WTC11 (cell line): ENCODE results near the gene SAE1. TPM values are rescaled to one million over a fixed set of nuclear protein-coding genes. Genes with fewer than 3 reads are reported as not detected.

Source experiments
- ATAC-seq: fragments of 200-7000 bp; cut with Tn5 transposase; 2 replicates; pipeline ENCODE4 v1.10.0; 2021; ENCODE audit warnings: mild to moderate bottlenecking, moderate library complexity
- CTCF ChIA-PET: fragments of 300-600 bp; sonication (Branson Sonifier 250); formaldehyde crosslinking; loops from one replicate; lab custom pipeline; 2021; ENCODE audit warnings: antibody characterized with exemption; lab: Charles Lee
- POLR2A ChIA-PET: fragments of 350-600 bp; sonication (Branson Sonifier 250); formaldehyde crosslinking; loops from one replicate; lab custom pipeline; 2021; ENCODE audit warnings: antibody characterized with exemption; lab: Charles Lee
- DNase-seq: peaks from one replicate; pipeline ENCODE4 v3.0.0; 2021; ENCODE audit warnings: low spot score
- H3K27ac Mint-ChIP-seq: 2 replicates; pipeline ENCODE4 v1.8.0; 2021; ENCODE audit warnings: mixed read lengths
- H3K27me3 Mint-ChIP-seq: 2 replicates; pipeline ENCODE4 v1.8.0; 2021; ENCODE audit warnings: low read depth, mild to moderate bottlenecking, moderate library complexity, mixed read lengths
- H3K36me3 Mint-ChIP-seq: 2 replicates; pipeline ENCODE4 v1.8.0; 2021; ENCODE audit warnings: mixed read lengths
- H3K4me1 Mint-ChIP-seq: 2 replicates; pipeline ENCODE4 v1.8.0; 2022; ENCODE audit warnings: mixed read lengths
- H3K4me3 Mint-ChIP-seq: 2 replicates; pipeline ENCODE4 v1.8.0; 2021; ENCODE audit warnings: mild to moderate bottlenecking, moderate library complexity, mixed read lengths
- H3K9me3 Mint-ChIP-seq: 2 replicates; pipeline ENCODE4 v1.8.0; 2021; ENCODE audit warnings: mixed read lengths
- ETV6 ChIP-seq: sonication (generic); formaldehyde crosslinking; IDR thresholded peaks from 2 replicates; pipeline ENCODE4 v1.8.1; 2022; ENCODE audit warnings: mild to moderate bottlenecking, missing genetic modification reagents
- FOXJ3 ChIP-seq: sonication (generic); formaldehyde crosslinking; IDR thresholded peaks from 2 replicates; pipeline ENCODE4 v1.9.0; 2021; ENCODE audit warnings: missing genetic modification reagents, mild to moderate bottlenecking, borderline replicate concordance
- NFE2L1 ChIP-seq: sonication (generic); formaldehyde crosslinking; IDR thresholded peaks from 2 replicates; pipeline ENCODE4 v1.8.1; 2023; ENCODE audit warnings: missing genetic modification reagents
- ZNF138 ChIP-seq: sonication (generic); formaldehyde crosslinking; conservative IDR thresholded peaks from 2 replicates; pipeline ENCODE4 v1.8.1; 2022; ENCODE audit warnings: mild to moderate bottlenecking, moderate library complexity, missing genetic modification reagents
- ZNF219 ChIP-seq: sonication (generic); formaldehyde crosslinking; IDR thresholded peaks from 2 replicates; pipeline ENCODE4 v1.8.0; 2023; ENCODE audit warnings: missing genetic modification reagents, mild to moderate bottlenecking, borderline replicate concordance
- ZNF232 ChIP-seq: sonication (generic); formaldehyde crosslinking; IDR thresholded peaks from 2 replicates; pipeline ENCODE4 v1.8.0; 2022; ENCODE audit warnings: mild to moderate bottlenecking, missing genetic modification reagents
- ZNF317 ChIP-seq: sonication (generic); formaldehyde crosslinking; IDR thresholded peaks from 2 replicates; pipeline ENCODE4 v1.8.1; 2023; ENCODE audit warnings: low read depth, mild to moderate bottlenecking, moderate library complexity, missing genetic modification reagents, borderline replicate concordance
- total RNA-seq: library from RNA; stranded (reverse); gene quantifications from 3 replicates; pipeline ENCODE4 v1.2.3, GENCODE V29; 2021
- TF ChIP-seq, protein P1 (sequence below): sonication (generic); formaldehyde crosslinking; IDR thresholded peaks from 2 replicates; pipeline ENCODE4 v1.8.0; 2022; ENCODE audit warnings: mild to moderate bottlenecking, missing genetic modification reagents
- TF ChIP-seq, protein P2 (sequence below): fragments of 250-450 bp; sonication (Bioruptor Pico); IDR thresholded peaks from 2 replicates; pipeline ENCODE4 v1.9.0; 2021; ENCODE audit warnings: moderate library complexity, mild to moderate bottlenecking, inconsistent platforms, borderline replicate concordance
- TF ChIP-seq, protein P3 (sequence below): sonication (generic); formaldehyde crosslinking; IDR thresholded peaks from 2 replicates; pipeline ENCODE4 v1.8.1; 2023; ENCODE audit warnings: mild to moderate bottlenecking, missing genetic modification reagents
- TF ChIP-seq, protein P4 (sequence below): sonication (generic); formaldehyde crosslinking; IDR thresholded peaks from 2 replicates; pipeline ENCODE4 v1.8.1; 2023; ENCODE audit warnings: mild to moderate bottlenecking, missing genetic modification reagents, moderate library complexity
- TF ChIP-seq, protein P5 (sequence below): sonication (generic); formaldehyde crosslinking; IDR thresholded peaks from 2 replicates; pipeline ENCODE4 v1.8.1; 2022; ENCODE audit warnings: missing genetic modification reagents, borderline replicate concordance
- TF ChIP-seq, protein P6 (sequence below): sonication (generic); formaldehyde crosslinking; IDR thresholded peaks from 2 replicates; pipeline ENCODE4 v1.8.0; 2023; ENCODE audit warnings: missing genetic modification reagents, mild to moderate bottlenecking, borderline replicate concordance
- TF ChIP-seq, protein P7 (sequence below): sonication (generic); formaldehyde crosslinking; IDR thresholded peaks from 2 replicates; pipeline ENCODE4 v1.8.0; 2022; ENCODE audit warnings: mild to moderate bottlenecking, missing genetic modification reagents
- TF ChIP-seq, protein P8 (sequence below): sonication (generic); formaldehyde crosslinking; IDR thresholded peaks from 2 replicates; pipeline ENCODE4 v1.8.1; 2022; ENCODE audit warnings: mild to moderate bottlenecking, missing genetic modification reagents, moderate library complexity, borderline replicate concordance

The SAE1 gene
- total RNA-seq, 1 experiment from 2014 or later = 224 TPM

DNA sequence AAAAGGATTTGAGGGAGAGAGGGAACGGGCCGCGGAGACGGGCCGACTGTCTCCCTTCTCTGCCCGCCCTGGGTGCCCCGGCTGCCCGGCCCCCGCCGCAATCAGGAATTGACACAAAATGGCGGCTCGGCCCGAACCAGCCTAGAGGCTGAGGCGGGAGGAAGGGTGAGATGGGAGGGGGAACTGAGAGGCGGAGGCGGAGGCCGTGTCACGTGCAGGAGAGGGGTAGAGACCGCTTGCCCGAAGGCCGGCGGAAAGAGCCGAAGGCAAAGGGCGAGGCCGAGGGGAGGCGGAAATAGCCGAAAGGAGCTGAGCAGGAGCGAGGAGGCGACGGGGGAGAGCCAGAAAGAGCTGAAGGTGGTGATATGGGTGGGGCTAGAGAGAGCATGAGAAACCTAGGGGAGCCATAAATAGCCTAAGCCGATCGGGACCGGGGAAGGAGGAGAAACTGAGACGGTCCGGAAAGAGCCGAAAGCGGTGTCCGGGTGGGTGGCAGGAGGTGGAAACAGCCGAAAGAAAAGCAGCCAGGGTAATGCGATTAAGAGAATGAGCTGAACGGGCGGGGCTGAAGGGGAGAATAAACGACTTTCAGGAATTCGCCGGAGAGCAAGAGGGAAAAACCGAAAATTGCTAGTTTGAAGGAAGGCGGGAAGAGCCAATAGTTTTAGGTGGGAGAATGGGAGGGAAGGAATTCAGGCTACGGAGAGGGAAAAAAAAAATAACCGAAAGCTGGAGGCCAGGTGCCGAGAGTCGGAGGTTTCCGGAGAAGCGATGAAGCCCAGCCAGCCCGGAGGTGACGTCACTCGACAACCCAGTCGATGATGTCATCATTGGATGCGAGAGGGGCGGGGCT is 17.4 kb upstream of the SAE1 start, which contains the start of gene ZC3H4 (continued):
- TF ChIP-seq, protein P1, sequence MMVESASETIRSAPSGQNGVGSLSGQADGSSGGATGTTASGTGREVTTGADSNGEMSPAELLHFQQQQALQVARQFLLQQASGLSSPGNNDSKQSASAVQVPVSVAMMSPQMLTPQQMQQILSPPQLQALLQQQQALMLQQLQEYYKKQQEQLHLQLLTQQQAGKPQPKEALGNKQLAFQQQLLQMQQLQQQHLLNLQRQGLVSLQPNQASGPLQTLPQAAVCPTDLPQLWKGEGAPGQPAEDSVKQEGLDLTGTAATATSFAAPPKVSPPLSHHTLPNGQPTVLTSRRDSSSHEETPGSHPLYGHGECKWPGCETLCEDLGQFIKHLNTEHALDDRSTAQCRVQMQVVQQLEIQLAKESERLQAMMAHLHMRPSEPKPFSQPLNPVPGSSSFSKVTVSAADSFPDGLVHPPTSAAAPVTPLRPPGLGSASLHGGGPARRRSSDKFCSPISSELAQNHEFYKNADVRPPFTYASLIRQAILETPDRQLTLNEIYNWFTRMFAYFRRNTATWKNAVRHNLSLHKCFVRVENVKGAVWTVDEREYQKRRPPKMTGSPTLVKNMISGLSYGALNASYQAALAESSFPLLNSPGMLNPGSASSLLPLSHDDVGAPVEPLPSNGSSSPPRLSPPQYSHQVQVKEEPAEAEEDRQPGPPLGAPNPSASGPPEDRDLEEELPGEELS (CRISPR knock-in tag) = 0 out of 2 replicates have a peak, but pooled peaks have one; percentile 62
- TF ChIP-seq, protein P2, sequence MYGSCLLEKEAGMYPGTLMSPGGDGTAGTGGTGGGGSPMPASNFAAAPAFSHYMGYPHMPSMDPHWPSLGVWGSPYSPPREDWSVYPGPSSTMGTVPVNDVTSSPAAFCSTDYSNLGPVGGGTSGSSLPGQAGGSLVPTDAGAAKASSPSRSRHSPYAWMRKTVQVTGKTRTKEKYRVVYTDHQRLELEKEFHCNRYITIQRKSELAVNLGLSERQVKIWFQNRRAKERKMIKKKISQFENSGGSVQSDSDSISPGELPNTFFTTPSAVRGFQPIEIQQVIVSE (CRISPR knock-in tag) = no peak
- TF ChIP-seq ZNF219 (no peak), ZNF138 (CRISPR knock-in tag) (no peak), ZNF317 (no peak), FOXJ3 (CRISPR knock-in tag) (no peak)
- TF ChIP-seq, protein P3, sequence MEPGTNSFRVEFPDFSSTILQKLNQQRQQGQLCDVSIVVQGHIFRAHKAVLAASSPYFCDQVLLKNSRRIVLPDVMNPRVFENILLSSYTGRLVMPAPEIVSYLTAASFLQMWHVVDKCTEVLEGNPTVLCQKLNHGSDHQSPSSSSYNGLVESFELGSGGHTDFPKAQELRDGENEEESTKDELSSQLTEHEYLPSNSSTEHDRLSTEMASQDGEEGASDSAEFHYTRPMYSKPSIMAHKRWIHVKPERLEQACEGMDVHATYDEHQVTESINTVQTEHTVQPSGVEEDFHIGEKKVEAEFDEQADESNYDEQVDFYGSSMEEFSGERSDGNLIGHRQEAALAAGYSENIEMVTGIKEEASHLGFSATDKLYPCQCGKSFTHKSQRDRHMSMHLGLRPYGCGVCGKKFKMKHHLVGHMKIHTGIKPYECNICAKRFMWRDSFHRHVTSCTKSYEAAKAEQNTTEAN (CRISPR knock-in tag) = no peak; the same call in 1 of the 2 replicates
- TF ChIP-seq, protein P4, sequence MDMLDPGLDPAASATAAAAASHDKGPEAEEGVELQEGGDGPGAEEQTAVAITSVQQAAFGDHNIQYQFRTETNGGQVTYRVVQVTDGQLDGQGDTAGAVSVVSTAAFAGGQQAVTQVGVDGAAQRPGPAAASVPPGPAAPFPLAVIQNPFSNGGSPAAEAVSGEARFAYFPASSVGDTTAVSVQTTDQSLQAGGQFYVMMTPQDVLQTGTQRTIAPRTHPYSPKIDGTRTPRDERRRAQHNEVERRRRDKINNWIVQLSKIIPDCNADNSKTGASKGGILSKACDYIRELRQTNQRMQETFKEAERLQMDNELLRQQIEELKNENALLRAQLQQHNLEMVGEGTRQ (CRISPR knock-in tag) = peak; percentile 99

DNA sequence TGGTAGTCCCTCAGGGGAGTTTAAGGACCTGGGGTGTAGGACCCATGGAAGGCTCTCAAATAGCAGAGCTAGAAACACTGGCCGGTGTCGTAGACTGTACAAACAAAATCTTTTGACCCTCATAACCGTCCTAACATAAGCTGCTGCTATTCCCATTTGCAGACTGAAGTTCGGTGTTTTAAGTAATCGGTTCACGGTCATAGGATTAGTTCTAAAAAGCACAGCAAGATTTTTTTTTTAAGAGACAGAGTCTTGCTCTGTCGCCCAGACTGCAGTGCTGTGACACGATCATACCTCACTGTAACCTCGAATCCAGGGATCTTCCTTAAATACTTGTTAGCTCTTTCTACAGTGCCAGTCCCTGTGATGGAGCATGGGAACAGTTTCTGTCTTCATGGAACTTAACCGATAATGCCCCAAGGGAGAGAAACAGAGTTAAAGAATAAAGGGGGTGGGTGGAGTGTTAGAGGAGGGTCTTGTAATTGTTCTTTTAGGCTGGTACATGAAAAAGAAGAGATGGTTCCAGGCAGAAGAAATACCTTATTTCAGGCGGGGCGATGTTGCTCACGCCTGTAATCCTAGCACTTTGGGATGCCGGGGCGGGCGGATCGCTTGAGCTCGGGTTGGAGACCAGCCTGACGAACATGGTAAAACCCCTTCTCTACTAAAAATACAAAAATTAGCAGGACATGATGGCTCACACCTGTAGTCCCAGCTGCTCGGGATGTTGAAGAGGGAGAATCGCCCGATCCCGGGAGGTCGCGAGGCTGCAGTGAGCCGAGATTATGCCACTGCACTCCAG is 16.6 kb upstream of the SAE1 start:
- no peaks in the 10 kb centered on the region for H3K27me3 Mint-ChIP-seq
- H3K27ac Mint-ChIP-seq = peak overlapping the region; percentile 99
- peaks cover 20% of the 10 kb centered on the region for H3K4me1 Mint-ChIP-seq
- DNase-seq (no peak), ATAC-seq (no peak)
- H3K9me3 Mint-ChIP-seq = no peaks in the 10 kb centered on the region
- peak overlapping the region; percentile 91 for H3K4me3 Mint-ChIP-seq
- CTCF ChIA-PET = interaction anchor here (0.6 to 2.4 kb wide), 13 partner anchors 8 to 360 kb away, joined by 3 to 22 read pairs (median 6); partner anchors contain the start of genes CCDC9, INAFM1 and SAE1
- POLR2A ChIA-PET = interaction anchor here (0.7 to 2.1 kb wide), 18 partner anchors 9 to 329 kb away, joined by 3 to 23 read pairs (median 6); partner anchors contain the start of genes DHX34, INAFM1 and SAE1
- peaks cover 17% of the 10 kb centered on the region for H3K36me3 Mint-ChIP-seq
- TF ChIP-seq, protein P5, sequence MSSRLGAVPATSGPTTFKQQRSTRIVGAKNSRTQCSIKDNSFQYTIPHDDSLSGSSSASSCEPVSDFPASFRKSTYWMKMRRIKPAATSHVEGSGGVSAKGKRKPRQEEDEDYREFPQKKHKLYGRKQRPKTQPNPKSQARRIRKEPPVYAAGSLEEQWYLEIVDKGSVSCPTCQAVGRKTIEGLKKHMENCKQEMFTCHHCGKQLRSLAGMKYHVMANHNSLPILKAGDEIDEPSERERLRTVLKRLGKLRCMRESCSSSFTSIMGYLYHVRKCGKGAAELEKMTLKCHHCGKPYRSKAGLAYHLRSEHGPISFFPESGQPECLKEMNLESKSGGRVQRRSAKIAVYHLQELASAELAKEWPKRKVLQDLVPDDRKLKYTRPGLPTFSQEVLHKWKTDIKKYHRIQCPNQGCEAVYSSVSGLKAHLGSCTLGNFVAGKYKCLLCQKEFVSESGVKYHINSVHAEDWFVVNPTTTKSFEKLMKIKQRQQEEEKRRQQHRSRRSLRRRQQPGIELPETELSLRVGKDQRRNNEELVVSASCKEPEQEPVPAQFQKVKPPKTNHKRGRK (CRISPR knock-in tag) = no peak
- TF ChIP-seq, protein P6, sequence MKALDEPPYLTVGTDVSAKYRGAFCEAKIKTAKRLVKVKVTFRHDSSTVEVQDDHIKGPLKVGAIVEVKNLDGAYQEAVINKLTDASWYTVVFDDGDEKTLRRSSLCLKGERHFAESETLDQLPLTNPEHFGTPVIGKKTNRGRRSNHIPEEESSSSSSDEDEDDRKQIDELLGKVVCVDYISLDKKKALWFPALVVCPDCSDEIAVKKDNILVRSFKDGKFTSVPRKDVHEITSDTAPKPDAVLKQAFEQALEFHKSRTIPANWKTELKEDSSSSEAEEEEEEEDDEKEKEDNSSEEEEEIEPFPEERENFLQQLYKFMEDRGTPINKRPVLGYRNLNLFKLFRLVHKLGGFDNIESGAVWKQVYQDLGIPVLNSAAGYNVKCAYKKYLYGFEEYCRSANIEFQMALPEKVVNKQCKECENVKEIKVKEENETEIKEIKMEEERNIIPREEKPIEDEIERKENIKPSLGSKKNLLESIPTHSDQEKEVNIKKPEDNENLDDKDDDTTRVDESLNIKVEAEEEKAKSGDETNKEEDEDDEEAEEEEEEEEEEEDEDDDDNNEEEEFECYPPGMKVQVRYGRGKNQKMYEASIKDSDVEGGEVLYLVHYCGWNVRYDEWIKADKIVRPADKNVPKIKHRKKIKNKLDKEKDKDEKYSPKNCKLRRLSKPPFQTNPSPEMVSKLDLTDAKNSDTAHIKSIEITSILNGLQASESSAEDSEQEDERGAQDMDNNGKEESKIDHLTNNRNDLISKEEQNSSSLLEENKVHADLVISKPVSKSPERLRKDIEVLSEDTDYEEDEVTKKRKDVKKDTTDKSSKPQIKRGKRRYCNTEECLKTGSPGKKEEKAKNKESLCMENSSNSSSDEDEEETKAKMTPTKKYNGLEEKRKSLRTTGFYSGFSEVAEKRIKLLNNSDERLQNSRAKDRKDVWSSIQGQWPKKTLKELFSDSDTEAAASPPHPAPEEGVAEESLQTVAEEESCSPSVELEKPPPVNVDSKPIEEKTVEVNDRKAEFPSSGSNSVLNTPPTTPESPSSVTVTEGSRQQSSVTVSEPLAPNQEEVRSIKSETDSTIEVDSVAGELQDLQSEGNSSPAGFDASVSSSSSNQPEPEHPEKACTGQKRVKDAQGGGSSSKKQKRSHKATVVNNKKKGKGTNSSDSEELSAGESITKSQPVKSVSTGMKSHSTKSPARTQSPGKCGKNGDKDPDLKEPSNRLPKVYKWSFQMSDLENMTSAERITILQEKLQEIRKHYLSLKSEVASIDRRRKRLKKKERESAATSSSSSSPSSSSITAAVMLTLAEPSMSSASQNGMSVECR = no peak
- TF ChIP-seq, protein P7, sequence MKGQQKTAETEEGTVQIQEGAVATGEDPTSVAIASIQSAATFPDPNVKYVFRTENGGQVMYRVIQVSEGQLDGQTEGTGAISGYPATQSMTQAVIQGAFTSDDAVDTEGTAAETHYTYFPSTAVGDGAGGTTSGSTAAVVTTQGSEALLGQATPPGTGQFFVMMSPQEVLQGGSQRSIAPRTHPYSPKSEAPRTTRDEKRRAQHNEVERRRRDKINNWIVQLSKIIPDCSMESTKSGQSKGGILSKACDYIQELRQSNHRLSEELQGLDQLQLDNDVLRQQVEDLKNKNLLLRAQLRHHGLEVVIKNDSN (CRISPR knock-in tag) = no peak
- TF ChIP-seq, protein P1 (CRISPR knock-in tag) = no peak
- TF ChIP-seq ZNF232 (CRISPR knock-in tag) = no peak
- TF ChIP-seq, protein P8, sequence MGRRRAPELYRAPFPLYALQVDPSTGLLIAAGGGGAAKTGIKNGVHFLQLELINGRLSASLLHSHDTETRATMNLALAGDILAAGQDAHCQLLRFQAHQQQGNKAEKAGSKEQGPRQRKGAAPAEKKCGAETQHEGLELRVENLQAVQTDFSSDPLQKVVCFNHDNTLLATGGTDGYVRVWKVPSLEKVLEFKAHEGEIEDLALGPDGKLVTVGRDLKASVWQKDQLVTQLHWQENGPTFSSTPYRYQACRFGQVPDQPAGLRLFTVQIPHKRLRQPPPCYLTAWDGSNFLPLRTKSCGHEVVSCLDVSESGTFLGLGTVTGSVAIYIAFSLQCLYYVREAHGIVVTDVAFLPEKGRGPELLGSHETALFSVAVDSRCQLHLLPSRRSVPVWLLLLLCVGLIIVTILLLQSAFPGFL = no peak
- no peak for TF ChIP-seq ETV6
- no peak for TF ChIP-seq NFE2L1 (CRISPR knock-in tag)
